ENCODE measurements around the gene SMOC2. TPM values are rescaled to one million over a fixed set of nuclear protein-coding genes. Genes with fewer than 3 reads are reported as not detected.

Gene SMOC2
- polyA plus RNA-seq, 1 of the 3 experiments (the other 2 are of a cell fraction) = not detected

- no peak for DNase-seq
- Histone ChIP-seq H3K4me3 (ENCODE audit: low read depth in 2 of 2, low read length in 1 of 2) (no peak overlapping the region), H3K79me2 (ENCODE audit: insufficient read depth) (no peaks in the 10 kb centered on the region), H3K4me1 (ENCODE audit: control insufficient read depth in 1 of 2, insufficient read depth in 2 of 2, low read depth in 1 of 2, low read length in 1 of 2) (no peaks in the 10 kb centered on the region; a peak in 1 of 4 replicates), H4K20me1 (ENCODE audit: insufficient read depth) (no peaks in the 10 kb centered on the region), H2AFZ (ENCODE audit: low read depth) (no peak overlapping the region), H3K4me2 (no peak overlapping the region), H3K27ac (ENCODE audit: low read depth in 2 of 2, low read length in 1 of 2) (no peak overlapping the region), H3K9me3 (no peaks in the 10 kb centered on the region), H3K36me3 (replicated peaks in 1 of 2; ENCODE audit: control insufficient read depth in 1 of 2, insufficient read depth in 2 of 2, low read length in 1 of 2) (no peaks in the 10 kb centered on the region), H3F3A (replicated peaks; ENCODE audit: insufficient read depth) (no peaks in the 10 kb centered on the region), H3K27me3 (ENCODE audit: insufficient read depth) (no peaks in the 10 kb centered on the region), H3K9ac (no peak overlapping the region), H3K9me2 (no peaks in the 10 kb centered on the region)
- TF ChIP-seq GATA2 (CRISPR knock-in tag; IDR thresholded peaks at IDR 0.05) = no peak
- TF ChIP-seq MXI1 (IDR thresholded peaks at IDR 0.05; ENCODE audit: low read depth, low read length) = no peak
- TF ChIP-seq EP300 (IDR thresholded peaks at IDR 0.05; ENCODE audit: borderline replicate concordance in 1 of 2, low read depth in 1 of 2, low read length in 1 of 2) = no peak
- no peak for TF ChIP-seq TAF1 (IDR thresholded peaks at IDR 0.05; ENCODE audit: borderline replicate concordance, low read depth, low read length)
- no peak for TF ChIP-seq ELF1 (IDR thresholded peaks at IDR 0.05)
- no peak for TF ChIP-seq SIN3A (IDR thresholded peaks at IDR 0.05; ENCODE audit: borderline replicate concordance, low read depth, low read length)
- no peak for TF ChIP-seq RXRA (IDR thresholded peaks at IDR 0.05; ENCODE audit: borderline replicate concordance, low read depth)
- no peak for TF ChIP-seq REST (IDR thresholded peaks at IDR 0.05; ENCODE audit: low read depth, low read length)
- no peak for TF ChIP-seq FOXJ3 (CRISPR knock-in tag; IDR thresholded peaks at IDR 0.05)
- no peak for TF ChIP-seq MEF2A (IDR thresholded peaks at IDR 0.05; ENCODE audit: borderline replicate concordance, low read depth)
- no peak for TF ChIP-seq RCOR1 (IDR thresholded peaks at IDR 0.05; ENCODE audit: low read length)
- TF ChIP-seq IRF3 (IDR thresholded peaks at IDR 0.05; ENCODE audit: low read depth, low read length) = no peak
- TF ChIP-seq GABPA (IDR thresholded peaks at IDR 0.05; ENCODE audit: low read depth) = no peak
- no peak for TF ChIP-seq PBX3 (IDR thresholded peaks at IDR 0.05)
- TF ChIP-seq USF1 (IDR thresholded peaks at IDR 0.05; ENCODE audit: borderline replicate concordance, low read depth) = no peak
- TF ChIP-seq NRF1 (IDR thresholded peaks at IDR 0.05; ENCODE audit: low read depth, low read length) = no peak
- TF ChIP-seq RFX5 (IDR thresholded peaks at IDR 0.05; ENCODE audit: low read length) = no peak
- CTCF ChIA-PET = no interaction called here
- WGBS (ENCODE audit: low lambda C conversion rate) = 84% methylated on average over 9 of the region's 13 CpGs
- POLR2A ChIA-PET = no interaction called here
Measured at GRCh38 chr6:168612586-168612985, 171.6 kb downstream of the SMOC2 start.
